Upper lobe of left lung (tissue), 6 donors: ENCODE measurements around the gene LMO1. TPM values are rescaled to one million over a fixed set of nuclear protein-coding genes. Genes with fewer than 3 reads are reported as not detected.

Source experiments
- ATAC-seq, 2 donors: fragments of 200-7000 bp; cut with Tn5 transposase; one replicate each; pipeline ENCODE4 v1.9.1; 2022; ENCODE audit warnings: mild to moderate bottlenecking in 2 of 2, moderate library complexity in 2 of 2; ENCODE audit not compliant: low FRiP score in 2 of 2
- DNase-seq, 2 donors: peaks; one replicate each; pipeline ENCODE4 v3.0.0-alpha.2; 2019 to 2020
- H3K27ac ChIP-seq, 4 donors: fragments of 200-600 bp; sonication (generic); one replicate each; pipeline ENCODE4 v1.5.1; 2016 to 2019
- H3K27me3 ChIP-seq, 4 donors: fragments of 200-600 bp; sonication (generic); one replicate each; pipeline ENCODE4 v1.5.1; 2017 to 2019
- H3K36me3 ChIP-seq, 4 donors: fragments of 200-600 bp; sonication (generic); one replicate each; pipeline ENCODE4 v1.5.1; 2016 to 2019
- H3K4me1 ChIP-seq, 4 donors: fragments of 200-600 bp; sonication (generic); one replicate each; pipeline ENCODE4 v1.5.1; 2018 to 2019
- H3K4me3 ChIP-seq, 4 donors: fragments of 200-600 bp; sonication (generic); one replicate each; pipeline ENCODE4 v1.5.1; 2017 to 2019; ENCODE audit warnings: mild to moderate bottlenecking in 2 of 4, moderate library complexity in 1 of 4
- H3K9me3 ChIP-seq, 4 donors: fragments of 200-600 bp; sonication (generic); one replicate each; pipeline ENCODE4 v1.5.1; 2018 to 2019
- CTCF ChIP-seq, 6 experiments: fragments of 450-650 bp in 4 of 6; fragments of 200-600 bp in 2 of 6; sonication (generic) in 2 of 6; IDR thresholded peaks; one replicate each; pipeline ENCODE4 v1.5.1; 2016 to 2019; ENCODE audit warnings: antibody characterized with exemption in 6 of 6
- EP300 ChIP-seq, 4 donors: sonication (generic); formaldehyde crosslinking; IDR thresholded peaks; one replicate each; pipeline ENCODE4 v1.5.1; 2017; ENCODE audit warnings: antibody characterized with exemption in 4 of 4, control low read depth in 2 of 4
- POLR2A ChIP-seq, 4 donors: fragments of 450-650 bp; IDR thresholded peaks; one replicate each; pipeline ENCODE4 v1.5.1; 2016 to 2017; ENCODE audit warnings: antibody characterized with exemption in 4 of 4, mild to moderate bottlenecking in 2 of 4
- POLR2AphosphoS5 ChIP-seq, 2 donors: sonication (generic); formaldehyde crosslinking; IDR thresholded peaks; one replicate each; pipeline ENCODE4 v1.5.1; 2017; ENCODE audit warnings: antibody characterized with exemption in 2 of 2
- WGBS, 2 donors: methylation state at CpG; one replicate each; pipeline ENCODE4 v1.1.5; 2017 to 2018; 5-methylcytosine and 5-hydroxymethylcytosine counted together
- total RNA-seq, 6 donors: library from RNA; depleted of rRNA in 4 of 6; stranded (reverse); fragments of >200 nt in 4 of 6; gene quantifications; one replicate each; pipeline versions ENCODE4 v1.1.0 to v1.2.1, GENCODE V29; 2016 to 2021
- donor health status: DM: no; HTN: no; CAD: no; lungs with moderate emphysema.
- donor health status: DM: no; HTN: yes; CAD: no; lungs with severe emphysema.

LMO1 gene
- total RNA-seq, 6 donors from 2014 or later, result 0.79 to 2.1 TPM; not detected in 4

- no peaks in the 10 kb centered on the region for H3K36me3 ChIP-seq
- H3K27ac ChIP-seq, result no peak overlapping the region
- DNase-seq (peak in 1 of 2 donors; percentile 12), ATAC-seq (no peak)
- no peaks in the 10 kb centered on the region for H3K9me3 ChIP-seq
- H3K4me1 ChIP-seq, result peaks cover 4 to 11% (median 7%) of the 10 kb centered on the region in 4 donors
- no peak overlapping the region for H3K4me3 ChIP-seq
- no peak for TF ChIP-seq CTCF (IDR thresholded peaks at IDR 0.05)
- no peaks in the 10 kb centered on the region for H3K27me3 ChIP-seq
- WGBS, 2 donors, result 92 to 96% methylated on average over 2 of the region's 2 CpGs
Measured at GRCh38 chr11:8281266-8281665, 17.6 kb upstream of the LMO1 start.

DNA sequence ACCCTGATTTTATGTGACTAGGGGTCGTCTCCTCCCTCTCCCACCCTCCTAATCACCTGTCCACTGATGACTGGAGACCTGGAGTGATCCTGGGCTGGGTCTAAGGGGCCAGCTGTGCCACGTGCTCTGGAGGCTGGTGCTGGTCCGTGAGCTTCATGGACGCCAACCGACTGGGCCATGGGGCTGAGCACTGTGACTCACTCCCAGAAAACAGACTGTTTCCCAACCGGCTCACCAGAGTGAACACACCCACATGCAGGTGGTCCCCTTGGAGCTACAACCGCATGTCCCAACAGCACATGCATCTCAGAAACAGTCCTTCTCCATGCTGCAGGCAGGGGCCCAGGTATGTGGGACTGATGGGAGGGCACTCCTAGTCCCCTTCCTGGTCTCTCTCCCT, 14.0 kb upstream of the LMO1 start:
- DNase-seq, result no peak
- Histone ChIP-seq H3K4me3 (no peak overlapping the region), H3K36me3 (no peaks in the 10 kb centered on the region), H3K27me3 (no peaks in the 10 kb centered on the region), H3K9me3 (peaks cover 0 to 3% (median 0%) of the 10 kb centered on the region in 4 donors), H3K27ac (no peak overlapping the region), H3K4me1 (peaks cover 0 to under 1% (median 0%) of the 10 kb centered on the region in 4 donors)
- 72 to 80% methylated on average over 3 to 7 of the region's 7 CpGs for WGBS, 2 donors
- TF ChIP-seq POLR2AphosphoS5 (IDR thresholded peaks at IDR 0.05) (no peak), POLR2A (IDR thresholded peaks at IDR 0.05) (no peak), EP300 (IDR thresholded peaks at IDR 0.05) (no peak), CTCF (IDR thresholded peaks at IDR 0.05) (no peak)
- ATAC-seq, result no peak

DNA sequence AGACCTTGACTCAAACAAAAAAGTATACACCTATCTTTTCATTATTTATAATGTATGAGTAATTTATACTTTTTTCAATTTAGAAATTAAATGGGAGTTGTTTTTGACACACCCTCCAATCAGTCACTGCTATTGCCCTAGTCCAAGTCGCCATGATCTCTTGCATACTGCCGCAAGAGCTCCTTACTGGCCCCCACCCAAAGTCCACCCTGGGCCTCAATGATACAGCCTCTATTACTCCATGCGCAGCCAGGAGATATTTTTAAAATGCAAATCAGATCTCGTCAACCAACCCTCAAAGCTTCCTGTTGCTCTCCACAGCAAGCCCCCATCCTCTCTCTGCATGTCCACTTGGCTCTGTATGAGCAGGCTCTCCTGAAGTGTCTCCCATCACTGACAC, 12.8 kb upstream of the LMO1 start:
- Histone ChIP-seq H3K4me1 (no peaks in the 10 kb centered on the region), H3K4me3 (no peak overlapping the region), H3K27ac (no peak overlapping the region), H3K9me3 (peaks cover 0 to 3% (median 0%) of the 10 kb centered on the region in 4 donors), H3K27me3 (no peaks in the 10 kb centered on the region), H3K36me3 (no peaks in the 10 kb centered on the region)
- no peak for ATAC-seq
- 80 to 82% methylated on average over 4 of the region's 4 CpGs for WGBS, 2 donors
- no peak for DNase-seq
- no peak for TF ChIP-seq POLR2A (IDR thresholded peaks at IDR 0.05)
- no peak for TF ChIP-seq CTCF (IDR thresholded peaks at IDR 0.05)
- TF ChIP-seq POLR2AphosphoS5 (IDR thresholded peaks at IDR 0.05), result no peak
- TF ChIP-seq EP300 (IDR thresholded peaks at IDR 0.05), result no peak

DNA sequence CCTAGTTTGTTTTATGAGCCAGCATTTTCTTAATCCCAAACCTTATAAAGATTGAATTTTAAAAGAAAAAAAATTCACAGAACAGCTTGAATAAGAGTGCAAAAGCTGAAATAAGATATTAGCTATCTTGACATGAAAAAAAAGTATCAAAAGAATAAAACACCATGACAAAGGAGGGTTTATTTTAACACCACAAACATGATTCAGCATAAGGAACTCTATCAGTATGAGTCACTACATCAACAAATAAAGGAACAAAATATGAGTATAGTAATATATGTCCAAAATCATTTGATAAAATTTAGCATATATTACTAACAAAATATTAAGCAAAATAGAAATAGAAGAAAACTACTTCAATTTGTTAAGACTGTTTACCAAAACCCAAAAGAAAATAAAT, 9.6 kb upstream of the LMO1 start:
- Histone ChIP-seq H3K27ac (no peak overlapping the region), H3K27me3 (peaks cover 0 to 15% (median 2%) of the 10 kb centered on the region in 4 donors), H3K4me3 (no peak overlapping the region), H3K4me1 (peaks cover 4 to 8% (median 6%) of the 10 kb centered on the region in 4 donors), H3K9me3 (peaks cover 0 to 3% (median 0%) of the 10 kb centered on the region in 4 donors), H3K36me3 (no peaks in the 10 kb centered on the region)
- TF ChIP-seq POLR2A (IDR thresholded peaks at IDR 0.05), result no peak
- ATAC-seq (no peak), DNase-seq (no peak)

GRCh38 chr11:8271106-8271886, 7.6 kb upstream of the LMO1 start:
- TF ChIP-seq CTCF (IDR thresholded peaks at IDR 0.05), result no peak
- peaks cover 9 to 17% (median 12%) of the 10 kb centered on the region in 4 donors for H3K4me1 ChIP-seq
- WGBS, 2 donors, result 90 to 91% methylated on average over 5 of the region's 5 CpGs
- H3K9me3 ChIP-seq, result peaks cover 0 to 3% (median 0%) of the 10 kb centered on the region in 4 donors
- no peaks in the 10 kb centered on the region for H3K36me3 ChIP-seq
- peak in 1 of 2 donors; percentile 8 for DNase-seq
- no peak overlapping the region for H3K27ac ChIP-seq
- no peak overlapping the region for H3K4me3 ChIP-seq
- ATAC-seq, result no peak
- peaks cover 0 to 34% (median 6%) of the 10 kb centered on the region in 4 donors for H3K27me3 ChIP-seq
